Measurements from ENCODE around the gene WDR72.

Gene WDR72

DNA sequence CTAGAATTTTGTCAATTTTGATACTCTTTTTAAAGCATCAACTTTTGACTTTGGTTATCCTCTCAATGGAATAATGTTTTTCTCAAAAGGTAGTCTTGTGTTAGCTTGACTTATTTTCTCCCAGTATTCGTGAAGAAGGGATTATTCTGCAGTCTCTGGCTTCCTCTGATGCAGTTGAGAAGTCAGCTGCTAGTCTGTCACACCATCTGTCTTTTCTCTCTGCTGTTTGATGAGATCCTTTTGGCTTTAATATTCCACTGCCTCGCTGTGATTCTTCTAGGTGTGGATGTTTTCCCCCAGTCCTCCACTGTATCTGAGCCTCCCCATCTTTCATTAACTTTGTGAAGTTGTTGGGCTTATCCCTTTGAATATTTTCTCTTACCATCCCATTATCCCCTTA lies 141.0 kb downstream of the WDR72 start:
- H3K4me3 ChIP-seq (ENCODE audit: low read length), result no peak overlapping the region
- TF ChIP-seq, protein P1, sequence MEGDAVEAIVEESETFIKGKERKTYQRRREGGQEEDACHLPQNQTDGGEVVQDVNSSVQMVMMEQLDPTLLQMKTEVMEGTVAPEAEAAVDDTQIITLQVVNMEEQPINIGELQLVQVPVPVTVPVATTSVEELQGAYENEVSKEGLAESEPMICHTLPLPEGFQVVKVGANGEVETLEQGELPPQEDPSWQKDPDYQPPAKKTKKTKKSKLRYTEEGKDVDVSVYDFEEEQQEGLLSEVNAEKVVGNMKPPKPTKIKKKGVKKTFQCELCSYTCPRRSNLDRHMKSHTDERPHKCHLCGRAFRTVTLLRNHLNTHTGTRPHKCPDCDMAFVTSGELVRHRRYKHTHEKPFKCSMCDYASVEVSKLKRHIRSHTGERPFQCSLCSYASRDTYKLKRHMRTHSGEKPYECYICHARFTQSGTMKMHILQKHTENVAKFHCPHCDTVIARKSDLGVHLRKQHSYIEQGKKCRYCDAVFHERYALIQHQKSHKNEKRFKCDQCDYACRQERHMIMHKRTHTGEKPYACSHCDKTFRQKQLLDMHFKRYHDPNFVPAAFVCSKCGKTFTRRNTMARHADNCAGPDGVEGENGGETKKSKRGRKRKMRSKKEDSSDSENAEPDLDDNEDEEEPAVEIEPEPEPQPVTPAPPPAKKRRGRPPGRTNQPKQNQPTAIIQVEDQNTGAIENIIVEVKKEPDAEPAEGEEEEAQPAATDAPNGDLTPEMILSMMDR (IDR thresholded peaks at IDR 0.05; ENCODE audit: insufficient read depth, low read depth, low read length, missing control alignments), result no peak
- no peak for DNase-seq (ENCODE audit: low read depth)

DNA sequence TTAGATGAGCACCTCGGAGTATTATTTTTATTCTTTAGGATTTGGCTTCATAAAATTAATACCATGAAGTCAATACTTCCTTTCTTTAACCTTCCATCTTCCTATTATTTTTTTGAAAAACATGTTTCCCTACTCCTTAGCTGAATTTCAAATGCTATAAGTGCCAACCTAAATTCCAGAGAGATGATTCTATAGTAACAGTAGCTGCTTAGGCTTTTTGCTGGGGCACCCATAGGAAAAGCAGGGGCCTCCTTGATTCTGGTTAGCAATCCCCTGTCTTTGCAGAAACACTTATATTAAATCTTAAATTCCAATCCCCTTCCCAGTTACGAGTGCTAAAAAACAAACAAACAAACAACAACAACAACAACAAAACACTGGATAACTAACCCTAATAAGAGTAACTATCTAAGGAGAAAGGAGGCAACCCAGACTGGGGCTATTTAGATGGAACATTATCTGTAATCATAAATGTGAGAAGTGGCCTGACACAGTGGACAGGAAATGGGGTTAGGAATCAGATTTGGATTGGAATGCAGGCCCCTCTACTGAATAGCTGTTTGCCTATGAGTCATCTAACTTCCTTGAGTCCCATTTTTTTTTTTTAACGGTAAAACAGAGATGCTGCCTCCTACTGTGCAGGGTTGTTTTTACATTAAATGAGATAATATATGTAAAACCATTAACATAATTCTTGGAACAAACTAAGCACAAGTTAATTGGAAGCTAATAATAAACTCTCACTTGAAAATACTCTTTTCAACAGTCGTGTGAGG lies 148.1 kb downstream of the WDR72 start:
- TF ChIP-seq, protein P1 (IDR thresholded peaks at IDR 0.05; ENCODE audit: insufficient read depth, low read depth, low read length, missing control alignments), result no peak
- DNase-seq (ENCODE audit: low read depth), result peak; percentile 16

DNA sequence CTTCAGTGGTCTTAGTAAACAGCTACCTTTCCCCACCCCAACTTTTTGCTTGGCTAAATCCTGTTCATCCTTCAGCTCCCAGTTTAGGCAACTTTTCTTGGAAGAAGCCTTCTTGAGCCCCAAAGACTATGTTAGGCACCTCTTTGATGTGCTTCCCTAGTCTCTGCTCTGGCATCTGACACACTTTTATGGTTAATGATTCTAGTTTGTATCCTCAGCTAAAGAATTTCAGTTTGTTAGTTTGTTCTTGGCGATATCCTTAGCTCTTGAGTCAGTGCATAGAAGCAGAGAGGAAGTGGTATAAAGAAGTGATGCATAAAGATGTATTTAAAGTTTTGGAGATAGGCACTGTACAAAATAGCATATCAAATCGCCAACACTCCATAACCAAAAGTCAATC lies 168.4 kb downstream of the WDR72 start:
- TF ChIP-seq, protein P1 (IDR thresholded peaks at IDR 0.05; ENCODE audit: insufficient read depth, low read depth, low read length, missing control alignments), result no peak
- H3K4me3 ChIP-seq (ENCODE audit: low read length), result no peak overlapping the region
- DNase-seq (ENCODE audit: low read depth), result no peak

More for the DNA sequence above, 148.1 kb downstream of the WDR72 start:
- H3K4me3 ChIP-seq (ENCODE audit: low read length), result no peak overlapping the region

DNA sequence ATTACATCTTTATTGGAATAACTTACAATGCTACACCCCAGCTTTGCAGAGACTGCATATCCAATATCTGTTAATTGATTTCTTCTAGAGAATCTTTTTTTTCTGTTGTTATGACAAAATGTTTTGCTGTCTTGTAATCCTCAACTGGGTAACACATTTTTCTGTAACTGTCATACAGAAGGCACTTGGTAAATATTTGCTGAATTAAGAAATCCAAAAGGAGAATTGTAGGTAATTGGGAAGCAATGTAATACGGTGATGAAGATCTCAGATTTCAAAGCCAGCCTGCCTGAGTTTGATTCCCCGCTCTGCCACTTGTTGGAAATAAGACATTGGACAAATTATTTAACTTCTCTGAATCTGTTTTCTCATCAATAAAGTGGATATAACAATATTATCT lies 169.1 kb downstream of the WDR72 start:
- DNase-seq (ENCODE audit: low read depth), result no peak
- H3K4me3 ChIP-seq (ENCODE audit: low read length), result no peak overlapping the region
- TF ChIP-seq, protein P1 (IDR thresholded peaks at IDR 0.05; ENCODE audit: insufficient read depth, low read depth, low read length, missing control alignments), result no peak

DNA sequence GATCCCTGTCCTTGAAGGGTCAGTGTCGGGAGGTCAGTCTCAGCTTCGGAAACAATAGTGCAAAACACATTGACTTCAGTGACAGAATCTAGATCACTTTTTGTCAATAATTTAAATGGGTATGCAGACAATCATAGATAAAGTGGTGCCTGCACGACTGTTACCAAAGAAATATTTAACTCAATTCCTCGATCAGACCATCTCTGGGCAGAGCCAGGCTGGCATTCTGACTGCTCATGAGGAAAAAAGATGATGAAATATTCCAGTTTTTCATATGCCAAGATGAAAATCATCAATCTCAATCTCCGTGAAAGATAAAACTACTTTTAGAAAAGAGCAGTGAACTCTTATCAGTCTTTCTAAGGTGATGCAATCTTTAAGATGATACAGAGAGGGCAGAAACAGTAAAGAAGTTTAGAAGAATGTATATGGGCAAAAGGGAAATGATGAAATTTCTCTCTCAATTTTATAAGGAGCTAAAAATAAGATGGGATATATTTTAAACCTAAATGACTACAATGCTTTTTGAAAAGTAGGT lies 169.9 kb downstream of the WDR72 start:
- TF ChIP-seq, protein P1 (IDR thresholded peaks at IDR 0.05; ENCODE audit: insufficient read depth, low read depth, low read length, missing control alignments), result no peak
- H3K4me3 ChIP-seq (ENCODE audit: low read length), result no peak overlapping the region

DNA sequence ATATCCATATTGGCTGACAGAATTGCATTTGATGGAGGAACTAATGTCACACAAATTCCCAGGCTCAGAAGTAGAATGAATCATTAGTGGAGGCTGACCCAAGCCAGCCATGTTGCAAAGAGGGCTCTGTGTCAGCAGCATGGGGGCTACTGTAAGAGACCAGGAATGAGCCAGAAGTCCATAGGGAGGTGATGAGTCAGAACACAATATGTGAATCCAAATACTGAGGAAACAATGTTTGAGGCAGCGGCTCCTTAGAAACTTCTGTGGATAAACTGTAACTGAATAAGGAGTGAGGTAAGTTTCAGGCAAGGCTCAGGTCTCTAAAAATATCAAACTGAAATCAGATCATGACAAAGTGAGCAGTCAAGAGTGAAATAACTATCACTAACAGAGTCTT lies 170.7 kb downstream of the WDR72 start:
- TF ChIP-seq, protein P1 (IDR thresholded peaks at IDR 0.05; ENCODE audit: insufficient read depth, low read depth, low read length, missing control alignments), result no peak
- DNase-seq (ENCODE audit: low read depth), result peak; percentile 54
- no peak overlapping the region for H3K4me3 ChIP-seq (ENCODE audit: low read length)

More for the DNA sequence above, 169.9 kb downstream of the WDR72 start:
- DNase-seq (ENCODE audit: low read depth), result no peak
